GM13977 (cell line): ENCODE data around the gene ALDH3B2.

ENCODE experiments used
- DNase-seq: peaks from one replicate; pipeline ENCODE4 v3.0.0; 2012; ENCODE audit warnings: low spot score
- in situ Hi-C: fragments of 300-500 bp; cut with MboI; formaldehyde crosslinking; loops from one replicate; pipeline ENCODE4 v1.12.0; 2022; ENCODE audit warnings: low sequenced_read_pairs, low pct_unique_long_range_greater_than_20kb, mixed read lengths, inconsistent platforms; ENCODE audit not compliant: unreplicated experiment
- TF ChIP-seq, protein P1 (sequence below): IDR thresholded peaks from 2 replicates; pipeline ENCODE4 v1.5.1; 2012; ENCODE audit warnings: mild to moderate bottlenecking, control low read depth; ENCODE audit not compliant: insufficient read depth; ENCODE audit errors: extremely low read depth, missing control alignments

Gene ALDH3B2

DNA sequence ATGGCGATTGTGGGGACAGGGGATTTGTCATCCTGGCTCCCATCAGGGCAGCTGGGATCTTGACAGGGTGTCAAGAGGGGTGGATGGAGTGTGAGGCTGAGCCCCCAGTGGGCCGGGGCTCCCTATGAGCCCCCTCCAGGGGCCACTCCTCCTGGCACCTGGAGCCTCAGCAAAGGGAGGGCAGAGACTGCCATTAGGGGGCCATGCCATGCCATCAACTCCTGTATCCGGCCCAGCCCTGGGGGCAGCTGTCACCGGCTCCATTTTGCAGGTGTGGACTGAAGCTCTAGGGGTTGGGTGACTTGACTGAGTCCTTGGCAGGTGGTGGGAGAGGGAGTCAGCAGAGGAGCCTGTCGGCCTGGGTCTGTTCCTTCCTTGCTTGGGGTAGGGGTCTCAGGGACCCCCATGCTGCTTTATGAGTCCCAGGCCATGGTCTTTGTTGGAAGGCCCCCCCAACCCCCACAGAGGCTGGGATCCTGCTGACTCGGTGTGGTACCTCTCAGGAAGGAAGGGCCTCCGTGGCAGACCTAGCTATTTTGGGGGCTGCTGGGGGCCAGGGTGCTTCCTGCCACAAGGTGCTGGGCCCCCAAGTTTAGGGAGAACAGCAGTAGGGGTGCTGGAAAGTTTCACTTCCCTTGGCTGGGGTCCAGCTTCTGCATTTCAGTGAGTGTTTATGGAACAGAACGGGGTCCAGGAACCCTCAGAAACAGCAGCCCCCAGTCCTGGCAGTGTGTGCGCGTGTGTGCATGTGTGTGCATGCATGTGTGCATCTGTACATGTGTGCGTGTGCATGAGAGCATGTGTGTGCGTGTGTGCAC lies 25.4 kb downstream of the ALDH3B2 start:
- in situ Hi-C loops = no loop called here
- no peak for DNase-seq
- TF ChIP-seq, protein P1, sequence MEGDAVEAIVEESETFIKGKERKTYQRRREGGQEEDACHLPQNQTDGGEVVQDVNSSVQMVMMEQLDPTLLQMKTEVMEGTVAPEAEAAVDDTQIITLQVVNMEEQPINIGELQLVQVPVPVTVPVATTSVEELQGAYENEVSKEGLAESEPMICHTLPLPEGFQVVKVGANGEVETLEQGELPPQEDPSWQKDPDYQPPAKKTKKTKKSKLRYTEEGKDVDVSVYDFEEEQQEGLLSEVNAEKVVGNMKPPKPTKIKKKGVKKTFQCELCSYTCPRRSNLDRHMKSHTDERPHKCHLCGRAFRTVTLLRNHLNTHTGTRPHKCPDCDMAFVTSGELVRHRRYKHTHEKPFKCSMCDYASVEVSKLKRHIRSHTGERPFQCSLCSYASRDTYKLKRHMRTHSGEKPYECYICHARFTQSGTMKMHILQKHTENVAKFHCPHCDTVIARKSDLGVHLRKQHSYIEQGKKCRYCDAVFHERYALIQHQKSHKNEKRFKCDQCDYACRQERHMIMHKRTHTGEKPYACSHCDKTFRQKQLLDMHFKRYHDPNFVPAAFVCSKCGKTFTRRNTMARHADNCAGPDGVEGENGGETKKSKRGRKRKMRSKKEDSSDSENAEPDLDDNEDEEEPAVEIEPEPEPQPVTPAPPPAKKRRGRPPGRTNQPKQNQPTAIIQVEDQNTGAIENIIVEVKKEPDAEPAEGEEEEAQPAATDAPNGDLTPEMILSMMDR = no peak

DNA sequence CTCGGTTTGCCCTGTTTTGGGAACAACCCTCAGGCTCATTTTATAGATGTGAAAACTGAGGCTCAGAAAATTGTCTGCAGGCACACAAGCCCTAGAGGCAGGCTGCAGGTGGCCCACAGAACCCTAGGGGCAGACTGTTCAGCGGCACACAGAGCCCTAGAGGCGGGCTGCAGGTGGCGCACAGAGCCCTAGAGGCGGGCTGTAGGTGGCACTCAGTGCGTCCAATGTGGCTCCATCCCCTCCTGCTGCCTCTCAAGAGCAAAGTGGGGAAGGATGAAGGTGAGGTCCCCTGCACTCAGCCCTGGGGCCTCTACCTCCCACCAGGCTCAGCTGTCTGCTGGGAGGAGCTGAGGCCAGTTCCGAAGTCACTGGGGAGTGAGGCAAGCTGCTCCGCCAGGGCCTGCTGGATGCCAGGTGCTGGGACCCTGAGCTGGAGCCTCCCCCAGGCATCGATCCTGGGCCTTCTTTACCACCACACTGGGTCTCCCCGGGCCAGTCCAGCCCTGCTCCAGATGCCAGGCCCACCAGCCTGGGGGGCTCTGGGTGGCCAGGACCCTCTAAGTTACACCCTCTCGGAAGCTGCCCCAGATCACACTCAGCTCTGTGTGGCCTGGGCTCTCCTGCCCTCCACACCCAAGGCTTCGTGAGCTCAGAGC lies 26.2 kb downstream of the ALDH3B2 start:
- peak; percentile 77 for DNase-seq
- in situ Hi-C loops = no loop called here
- TF ChIP-seq, protein P1 = peak; percentile 63

DNA sequence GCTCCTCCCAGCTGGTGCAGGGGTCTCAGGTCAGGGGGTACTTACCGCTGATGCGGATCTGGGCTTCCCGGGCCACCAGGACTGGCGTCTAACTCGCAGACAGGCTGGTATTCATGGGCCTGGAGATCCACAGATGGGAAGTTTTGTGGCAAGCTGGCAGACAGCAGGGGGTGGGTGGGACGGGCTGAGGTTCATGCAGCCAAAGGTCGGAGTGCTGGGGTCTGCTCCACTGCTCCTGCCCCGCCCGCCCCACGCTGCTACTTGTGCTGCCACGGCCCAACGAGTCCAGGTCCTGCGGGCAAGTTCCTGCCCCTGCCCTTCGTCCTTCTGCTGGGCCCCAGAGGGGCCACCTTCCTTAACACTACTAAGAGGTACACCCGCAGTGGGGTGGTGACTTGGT lies 27.0 kb downstream of the ALDH3B2 start:
- TF ChIP-seq, protein P1 = no peak
- in situ Hi-C loops = no loop called here
- no peak for DNase-seq

DNA sequence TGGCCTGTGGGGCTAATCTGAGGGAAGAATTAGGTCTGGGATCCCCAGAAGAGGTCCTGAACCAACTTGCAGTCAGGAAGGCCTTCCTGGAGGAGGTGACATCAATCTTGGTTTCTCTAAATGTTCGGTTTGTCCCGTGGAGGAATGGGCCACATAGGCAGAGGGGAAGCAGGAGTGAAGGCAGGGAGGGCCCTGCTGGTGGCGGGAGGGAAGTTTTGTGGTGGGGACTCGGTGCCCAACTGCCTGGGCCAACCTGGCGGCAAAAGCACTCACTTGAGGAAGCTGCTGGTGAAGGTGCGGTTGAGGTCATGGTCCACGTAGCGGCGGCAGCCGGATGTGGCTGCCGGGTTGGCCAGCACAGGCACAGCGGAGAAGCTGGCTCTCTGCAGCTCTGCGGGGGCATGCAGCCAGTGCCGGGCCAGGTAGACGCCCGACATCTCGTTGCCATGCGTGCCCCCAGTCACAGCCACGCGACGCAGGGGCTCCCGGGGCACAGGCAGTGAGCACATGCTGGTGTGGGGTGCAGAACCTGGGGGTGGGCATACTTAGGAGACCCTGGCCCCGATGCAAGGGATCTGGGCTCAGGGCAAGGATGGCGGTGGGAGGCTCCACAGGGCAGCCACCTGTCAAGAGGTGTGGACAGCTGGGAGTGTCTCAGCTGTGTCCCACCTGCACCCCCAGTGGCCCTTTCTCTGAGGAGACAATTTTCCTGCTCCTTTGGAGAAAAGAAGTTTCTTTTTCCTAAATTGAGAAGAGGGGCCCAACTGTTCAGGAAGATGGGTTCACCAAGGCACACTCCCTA lies 27.7 kb downstream of the ALDH3B2 start:
- TF ChIP-seq, protein P1 = no peak
- in situ Hi-C loops = no loop called here
- DNase-seq = no peak

DNA sequence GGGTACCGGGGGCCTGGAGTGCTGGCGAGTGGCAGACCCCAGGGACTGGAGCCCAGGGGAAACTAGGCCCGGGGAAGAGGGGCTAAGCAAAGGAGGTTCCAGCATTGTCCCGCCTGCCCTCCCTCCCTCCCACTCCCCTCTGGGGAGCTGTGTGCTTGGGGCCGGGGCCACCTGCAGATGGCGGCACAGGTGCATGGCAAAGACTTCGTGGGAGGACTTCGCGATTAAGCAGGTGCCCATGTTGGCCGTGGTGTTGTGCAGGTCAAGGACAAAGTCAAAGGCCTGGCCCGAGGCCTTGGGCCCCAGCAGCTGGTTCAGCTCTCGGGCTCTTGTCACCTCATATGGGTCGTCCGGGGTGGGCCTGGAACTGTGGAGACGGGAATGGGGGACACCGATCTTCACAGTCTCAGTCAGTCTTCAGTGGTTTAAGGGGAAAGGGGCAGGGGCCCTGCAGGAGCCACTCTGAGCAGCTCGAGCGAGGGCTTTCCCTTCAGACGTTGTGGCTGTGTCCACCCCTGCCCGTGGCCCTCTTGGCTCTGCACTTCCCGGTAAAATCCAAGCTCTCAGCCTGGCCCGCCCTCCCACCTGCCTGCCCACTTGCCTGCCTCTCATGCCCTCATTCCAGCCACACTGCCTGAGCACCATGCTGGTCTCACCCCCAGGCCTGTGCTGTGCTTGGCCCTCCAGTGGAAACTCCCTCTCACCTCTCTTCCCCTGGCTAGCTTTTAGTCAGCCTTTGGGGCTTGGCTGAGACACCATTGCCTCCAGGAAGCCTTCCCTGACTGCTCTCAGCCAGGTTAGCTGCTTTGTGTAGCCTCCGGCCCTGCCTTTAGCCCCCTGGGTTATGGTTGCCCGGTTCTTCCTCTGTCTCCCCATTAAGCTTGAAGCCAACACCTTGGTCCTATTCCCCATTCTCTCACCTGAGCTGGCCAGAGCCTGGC lies 28.6 kb downstream of the ALDH3B2 start:
- DNase-seq = no peak

More for the DNA sequence above, 28.6 kb downstream of the ALDH3B2 start:
- in situ Hi-C loops = no loop called here
- TF ChIP-seq, protein P1 = peak; percentile 37
